Testis (tissue), 2 donors: Measurements from ENCODE around the gene GDPD3.

ENCODE experiments used
- CTCF ChIP-seq, 3 experiments: fragments of 450-650 bp in 2 of 3; fragments of 200-600 bp in 1 of 3; sonication (generic) in 1 of 3; IDR thresholded peaks; one replicate each; pipeline ENCODE4 v1.5.1; 2016 to 2019; ENCODE audit warnings: antibody characterized with exemption in 3 of 3, mild to moderate bottlenecking in 2 of 3, moderate library complexity in 1 of 3
- POLR2A ChIP-seq: fragments of 450-650 bp; IDR thresholded peaks from one replicate; pipeline ENCODE4 v1.6.1; 2017; ENCODE audit warnings: antibody characterized with exemption, mild to moderate bottlenecking, moderate library complexity

- TF ChIP-seq CTCF (IDR thresholded peaks at IDR 0.05) (no peak), POLR2A (no peak)
These were observed 4.4 kb upstream of the GDPD3 start for GRCh38 chr16:30117768-30118167.
